NCI-H1694 (cell line): ENCODE measurements around the gene CD40.

Experiments used
- DNase-seq: peaks from one replicate; lab custom pipeline; 2025; lab: John Stamatoyannopoulos, UW

CD40 gene

GRCh38 chr20:46173652-46174468 lies 55.7 kb downstream of the CD40 start:
- no peak for DNase-seq

GRCh38 chr20:46174469-46175126 lies 56.5 kb downstream of the CD40 start:
- DNase-seq = peak; percentile 34

- no peak for DNase-seq
These were observed 57.0 kb downstream of the CD40 start for GRCh38 chr20:46175127-46175494.

- DNase-seq = peak; percentile 85
These were observed 58.7 kb downstream of the CD40 start for GRCh38 chr20:46176739-46177378.

GRCh38 chr20:46177768-46178167 lies 59.7 kb downstream of the CD40 start:
- DNase-seq = no peak

- DNase-seq = no peak
These were observed 60.8 kb downstream of the CD40 start for GRCh38 chr20:46178891-46179290.
